ENCODE results near the gene WASHC3.

WASHC3 gene

DNA sequence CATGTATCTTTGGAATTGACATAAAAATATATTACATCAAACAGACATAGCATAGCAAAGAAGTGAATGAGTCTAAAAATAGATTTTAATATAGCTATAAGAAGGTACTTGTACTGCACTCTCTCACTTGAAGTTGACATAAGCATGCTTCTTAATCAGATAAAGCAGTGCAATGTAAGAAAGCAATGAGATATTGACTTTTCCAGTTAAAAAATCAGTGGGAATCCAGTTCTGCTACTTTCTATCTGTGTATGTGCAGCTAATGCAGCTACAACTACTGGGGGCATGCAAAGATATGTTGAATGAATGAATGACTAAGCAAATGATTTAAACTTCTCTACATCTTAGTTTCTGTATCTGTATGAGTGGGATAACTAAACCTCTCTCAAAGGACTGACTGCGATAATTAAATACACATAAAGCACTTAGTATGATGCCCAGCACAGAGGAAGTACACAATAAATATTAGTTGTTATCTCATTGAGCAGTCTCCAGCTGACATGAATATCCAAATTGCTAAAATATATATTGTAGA lies 10.3 kb downstream of the WASHC3 start:
- no peak overlapping the region for H3K4me3 ChIP-seq (ENCODE audit: low read length)
- H3K4me1 ChIP-seq (ENCODE audit: control insufficient read depth, insufficient read depth, low read length): no peaks in the 10 kb centered on the region
- H3K27me3 ChIP-seq (ENCODE audit: control insufficient read depth, insufficient read depth, low read length): no peaks in the 10 kb centered on the region
- H3K9me3 ChIP-seq (ENCODE audit: control insufficient read depth, insufficient read depth, low read length): no peaks in the 10 kb centered on the region
- no peak overlapping the region for H3K27ac ChIP-seq (ENCODE audit: low read length)
- no CpG with 5 or more reads among the region's 1 CpG for WGBS (ENCODE audit: insufficient coverage, insufficient read length)
- no peak for DNase-seq (ENCODE audit: low read depth, low spot score)
- H3K36me3 ChIP-seq (ENCODE audit: control insufficient read depth, insufficient read depth, low read length): no peaks in the 10 kb centered on the region

- no peaks in the 10 kb centered on the region for H3K9me3 ChIP-seq (ENCODE audit: control insufficient read depth, insufficient read depth, low read length)
- no peak overlapping the region for H3K4me3 ChIP-seq (ENCODE audit: low read length)
- DNase-seq (ENCODE audit: low read depth, low spot score): no peak
- no CpG with 5 or more reads among the region's 1 CpG for WGBS (ENCODE audit: insufficient coverage, insufficient read length)
- no peaks in the 10 kb centered on the region for H3K27me3 ChIP-seq (ENCODE audit: control insufficient read depth, insufficient read depth, low read length)
- no peaks in the 10 kb centered on the region for H3K36me3 ChIP-seq (ENCODE audit: control insufficient read depth, insufficient read depth, low read length)
- no peaks in the 10 kb centered on the region for H3K4me1 ChIP-seq (ENCODE audit: control insufficient read depth, insufficient read depth, low read length)
- no peak overlapping the region for H3K27ac ChIP-seq (ENCODE audit: low read length)
These were observed 10.9 kb downstream of the WASHC3 start for GRCh38 chr12:102050660-102051430.

GRCh38 chr12:102043928-102044327 lies 17.9 kb downstream of the WASHC3 start:
- no CpG with 5 or more reads among the region's 1 CpG for WGBS (ENCODE audit: insufficient coverage, insufficient read length)
- Histone ChIP-seq H3K36me3 (ENCODE audit: control insufficient read depth, insufficient read depth, low read length) (no peaks in the 10 kb centered on the region), H3K9me3 (ENCODE audit: control insufficient read depth, insufficient read depth, low read length) (no peaks in the 10 kb centered on the region), H3K27ac (ENCODE audit: low read length) (no peak overlapping the region), H3K27me3 (ENCODE audit: control insufficient read depth, insufficient read depth, low read length) (no peaks in the 10 kb centered on the region), H3K4me3 (ENCODE audit: low read length) (no peak overlapping the region), H3K4me1 (ENCODE audit: control insufficient read depth, insufficient read depth, low read length) (no peaks in the 10 kb centered on the region)
- no peak for DNase-seq (ENCODE audit: low read depth, low spot score)

- no peak for DNase-seq (ENCODE audit: low read depth, low spot score)
- Histone ChIP-seq H3K27ac (ENCODE audit: low read length) (no peak overlapping the region), H3K4me3 (ENCODE audit: low read length) (no peak overlapping the region), H3K9me3 (ENCODE audit: control insufficient read depth, insufficient read depth, low read length) (no peaks in the 10 kb centered on the region), H3K27me3 (ENCODE audit: control insufficient read depth, insufficient read depth, low read length) (no peaks in the 10 kb centered on the region), H3K36me3 (ENCODE audit: control insufficient read depth, insufficient read depth, low read length) (no peaks in the 10 kb centered on the region), H3K4me1 (ENCODE audit: control insufficient read depth, insufficient read depth, low read length) (no peaks in the 10 kb centered on the region)
- no CpG with 5 or more reads among the region's 3 CpGs for WGBS (ENCODE audit: insufficient coverage, insufficient read length)
These were observed 27.6 kb downstream of the WASHC3 start for GRCh38 chr12:102033991-102034745.

DNA sequence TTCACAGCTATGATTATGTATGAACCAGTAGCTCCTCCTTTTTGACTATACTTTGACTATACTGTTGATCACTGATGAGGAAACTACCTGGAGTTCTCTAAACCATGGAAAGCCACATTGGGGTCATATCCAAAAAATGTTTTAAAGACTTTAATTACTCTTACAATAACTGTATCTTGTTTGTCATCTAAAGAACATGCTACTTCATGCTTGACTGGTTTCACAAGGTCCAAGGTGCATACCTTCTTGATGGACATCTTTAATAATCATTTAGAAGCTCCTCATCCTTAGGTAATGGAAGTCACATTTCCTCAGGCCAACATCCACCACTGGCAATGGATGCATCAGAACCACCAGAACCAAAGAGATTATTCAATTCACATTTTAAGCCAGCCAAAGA lies 29.9 kb downstream of the WASHC3 start:
- no peaks in the 10 kb centered on the region for H3K36me3 ChIP-seq (ENCODE audit: control insufficient read depth, insufficient read depth, low read length)
- no peak overlapping the region for H3K27ac ChIP-seq (ENCODE audit: low read length)
- DNase-seq (ENCODE audit: low read depth, low spot score): no peak
- H3K27me3 ChIP-seq (ENCODE audit: control insufficient read depth, insufficient read depth, low read length): no peaks in the 10 kb centered on the region
- H3K4me3 ChIP-seq (ENCODE audit: low read length): no peak overlapping the region
- H3K9me3 ChIP-seq (ENCODE audit: control insufficient read depth, insufficient read depth, low read length): no peaks in the 10 kb centered on the region
- no peaks in the 10 kb centered on the region for H3K4me1 ChIP-seq (ENCODE audit: control insufficient read depth, insufficient read depth, low read length)

DNA sequence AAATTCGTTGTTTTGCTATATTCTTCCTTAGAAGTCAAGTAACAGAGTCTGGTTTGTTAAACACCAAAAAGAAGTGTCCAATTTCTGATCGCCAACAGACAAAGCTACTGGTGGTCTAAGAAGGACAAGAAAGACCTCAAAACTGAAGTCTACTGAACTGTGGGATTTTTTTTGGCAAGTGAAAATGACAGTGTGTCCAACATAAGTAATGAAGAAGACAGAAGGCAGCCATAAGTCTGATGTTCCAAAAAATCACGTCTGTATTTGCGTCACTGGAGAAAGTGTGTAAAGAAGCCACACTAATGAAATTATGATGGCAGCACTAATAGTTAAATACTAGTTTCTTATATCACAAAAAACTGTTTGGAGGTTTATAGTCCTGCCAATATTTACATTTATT lies 32.6 kb downstream of the WASHC3 start:
- DNase-seq (ENCODE audit: low read depth, low spot score): no peak
- no peaks in the 10 kb centered on the region for H3K9me3 ChIP-seq (ENCODE audit: control insufficient read depth, insufficient read depth, low read length)
- no peak overlapping the region for H3K4me3 ChIP-seq (ENCODE audit: low read length)
- H3K36me3 ChIP-seq (ENCODE audit: control insufficient read depth, insufficient read depth, low read length): no peaks in the 10 kb centered on the region
- no peaks in the 10 kb centered on the region for H3K27me3 ChIP-seq (ENCODE audit: control insufficient read depth, insufficient read depth, low read length)
- no peaks in the 10 kb centered on the region for H3K4me1 ChIP-seq (ENCODE audit: control insufficient read depth, insufficient read depth, low read length)
- WGBS (ENCODE audit: insufficient coverage, insufficient read length): no CpG with 5 or more reads among the region's 4 CpGs
- no peak overlapping the region for H3K27ac ChIP-seq (ENCODE audit: low read length)

DNA sequence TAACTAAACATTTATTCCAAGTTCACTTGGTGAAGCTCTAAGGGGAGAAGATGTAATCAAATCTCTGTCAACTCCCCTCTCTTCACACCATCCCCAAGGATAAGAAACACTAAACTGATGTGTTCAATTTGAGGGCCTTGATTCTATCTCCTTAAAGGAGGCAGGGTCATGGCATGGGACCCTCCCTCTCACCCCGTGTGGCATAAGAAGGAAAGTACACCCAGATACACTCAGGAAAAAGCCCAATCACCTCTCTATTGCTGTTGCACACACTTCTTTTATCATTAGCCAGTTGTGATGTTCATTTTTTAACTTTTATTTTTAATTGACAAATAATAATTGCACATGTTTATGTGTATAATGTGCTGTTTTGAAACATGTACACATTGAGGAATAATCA lies 35.1 kb downstream of the WASHC3 start:
- Histone ChIP-seq H3K4me1 (ENCODE audit: control insufficient read depth, insufficient read depth, low read length) (no peaks in the 10 kb centered on the region), H3K27ac (ENCODE audit: low read length) (no peak overlapping the region), H3K27me3 (ENCODE audit: control insufficient read depth, insufficient read depth, low read length) (no peaks in the 10 kb centered on the region), H3K36me3 (ENCODE audit: control insufficient read depth, insufficient read depth, low read length) (no peaks in the 10 kb centered on the region), H3K4me3 (ENCODE audit: low read length) (no peak overlapping the region), H3K9me3 (ENCODE audit: control insufficient read depth, insufficient read depth, low read length) (no peaks in the 10 kb centered on the region)
- no CpG with 5 or more reads among the region's 1 CpG for WGBS (ENCODE audit: insufficient coverage, insufficient read length)
- no peak for DNase-seq (ENCODE audit: low read depth, low spot score)

DNA sequence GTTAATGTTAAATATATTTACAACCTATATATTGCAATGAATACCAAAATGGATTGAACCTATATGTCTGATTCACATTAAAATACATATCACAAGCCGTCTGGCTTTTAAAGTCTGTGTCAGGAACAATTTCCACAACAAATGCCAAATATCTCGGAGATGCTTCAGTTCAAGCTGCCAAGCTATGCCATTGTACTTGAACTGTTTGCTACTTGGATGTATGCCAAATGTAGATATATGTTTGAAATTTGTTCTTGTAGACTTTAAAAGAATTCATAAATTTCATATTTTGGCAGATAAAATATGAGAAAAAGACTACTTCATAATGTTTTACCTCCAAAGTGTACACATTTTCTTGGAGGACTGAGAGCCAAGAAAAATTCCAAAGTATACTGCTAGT lies 37.0 kb downstream of the WASHC3 start:
- H3K9me3 ChIP-seq (ENCODE audit: control insufficient read depth, insufficient read depth, low read length): no peaks in the 10 kb centered on the region
- H3K4me1 ChIP-seq (ENCODE audit: control insufficient read depth, insufficient read depth, low read length): no peaks in the 10 kb centered on the region
- no peaks in the 10 kb centered on the region for H3K36me3 ChIP-seq (ENCODE audit: control insufficient read depth, insufficient read depth, low read length)
- H3K4me3 ChIP-seq (ENCODE audit: low read length): no peak overlapping the region
- no peaks in the 10 kb centered on the region for H3K27me3 ChIP-seq (ENCODE audit: control insufficient read depth, insufficient read depth, low read length)
- DNase-seq (ENCODE audit: low read depth, low spot score): no peak
- H3K27ac ChIP-seq (ENCODE audit: low read length): no peak overlapping the region
- no CpG with 5 or more reads among the region's 2 CpGs for WGBS (ENCODE audit: insufficient coverage, insufficient read length)

DNA sequence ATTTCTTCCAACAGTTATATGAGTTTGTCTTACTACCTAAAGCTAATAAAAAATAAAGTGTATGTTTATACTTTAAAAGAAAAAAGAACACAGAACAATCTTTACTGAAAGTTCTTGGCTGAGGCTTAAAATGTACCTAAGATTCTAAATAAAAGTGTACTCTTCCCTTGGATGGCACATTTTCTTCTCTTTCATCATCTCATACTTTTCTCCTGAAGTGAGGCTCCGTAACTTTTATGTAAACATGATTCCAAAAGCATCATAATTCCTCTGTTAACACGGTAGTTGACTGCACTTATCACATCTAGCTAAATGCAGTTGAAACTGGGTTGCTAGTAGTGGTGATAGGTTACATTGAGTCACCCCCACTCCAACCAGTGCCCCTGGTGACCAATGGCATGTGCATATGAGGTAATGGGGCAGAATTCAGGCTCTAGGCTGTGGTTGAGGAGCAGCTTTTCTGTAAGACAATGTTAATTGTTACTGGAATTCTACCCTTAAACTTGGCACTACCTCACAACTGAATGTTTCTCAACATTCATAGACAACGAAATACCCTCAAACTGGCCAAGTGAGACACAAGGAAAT lies 38.4 kb downstream of the WASHC3 start:
- no CpG with 5 or more reads among the region's 3 CpGs for WGBS (ENCODE audit: insufficient coverage, insufficient read length)
- H3K36me3 ChIP-seq (ENCODE audit: control insufficient read depth, insufficient read depth, low read length): no peaks in the 10 kb centered on the region
- no peaks in the 10 kb centered on the region for H3K27me3 ChIP-seq (ENCODE audit: control insufficient read depth, insufficient read depth, low read length)
- no peak overlapping the region for H3K27ac ChIP-seq (ENCODE audit: low read length)
- no peak overlapping the region for H3K4me3 ChIP-seq (ENCODE audit: low read length)
- no peak for DNase-seq (ENCODE audit: low read depth, low spot score)
- H3K9me3 ChIP-seq (ENCODE audit: control insufficient read depth, insufficient read depth, low read length): no peaks in the 10 kb centered on the region
- no peaks in the 10 kb centered on the region for H3K4me1 ChIP-seq (ENCODE audit: control insufficient read depth, insufficient read depth, low read length)

GRCh38 chr12:102022286-102022685 lies 39.5 kb downstream of the WASHC3 start:
- Histone ChIP-seq H3K4me3 (ENCODE audit: low read length) (no peak overlapping the region), H3K9me3 (ENCODE audit: control insufficient read depth, insufficient read depth, low read length) (no peaks in the 10 kb centered on the region), H3K27me3 (ENCODE audit: control insufficient read depth, insufficient read depth, low read length) (no peaks in the 10 kb centered on the region), H3K36me3 (ENCODE audit: control insufficient read depth, insufficient read depth, low read length) (no peaks in the 10 kb centered on the region), H3K4me1 (ENCODE audit: control insufficient read depth, insufficient read depth, low read length) (no peaks in the 10 kb centered on the region), H3K27ac (ENCODE audit: low read length) (no peak overlapping the region)
- WGBS (ENCODE audit: insufficient coverage, insufficient read length): no CpG with 5 or more reads among the region's 1 CpG
- DNase-seq (ENCODE audit: low read depth, low spot score): no peak
